Activated B cell treated with CpG ODN at 0.5 μM for 24 hours (primary cell): ENCODE data around the gene RWDD1. TPM values are rescaled to one million over a fixed set of nuclear protein-coding genes. Genes with fewer than 3 reads are reported as not detected.
A peak's percentile ranks its signal among the peaks of the same experiment; 100 is the strongest.

Source experiments
- ATAC-seq: fragments of 200-7000 bp; cut with Tn5 transposase; one replicate; pipeline ENCODE4 v1.10.0; 2021; ENCODE audit warnings: low read depth, mild to moderate bottlenecking, moderate library complexity
- CTCF ChIA-PET: fragments of 350-600 bp; sonication (Branson Sonifier 250); formaldehyde crosslinking; loops from one replicate; lab custom pipeline; 2021; ENCODE audit warnings: antibody characterized with exemption; lab: Charles Lee
- POLR2A ChIA-PET: fragments of 350-600 bp; sonication (Branson Sonifier 250); formaldehyde crosslinking; loops from one replicate; lab custom pipeline; 2021; ENCODE audit warnings: antibody characterized with exemption; lab: Charles Lee
- DNase-seq: peaks from one replicate; pipeline ENCODE4 v3.0.0; 2022
- H3K27ac Mint-ChIP-seq: one replicate; pipeline ENCODE4 v1.8.0; 2020; ENCODE audit warnings: mixed read lengths
- H3K27me3 Mint-ChIP-seq: one replicate; pipeline ENCODE4 v1.8.0; 2021; ENCODE audit warnings: mixed read lengths
- H3K36me3 Mint-ChIP-seq: one replicate; pipeline ENCODE4 v1.8.0; 2021; ENCODE audit warnings: low read depth, mixed read lengths
- H3K4me1 Mint-ChIP-seq: one replicate; pipeline ENCODE4 v1.8.0; 2021; ENCODE audit warnings: mixed read lengths
- H3K4me3 Mint-ChIP-seq: one replicate; pipeline ENCODE4 v1.8.0; 2020; ENCODE audit warnings: mild to moderate bottlenecking, mixed read lengths
- H3K9me3 Mint-ChIP-seq: one replicate; pipeline ENCODE4 v1.8.0; 2020; ENCODE audit warnings: mixed read lengths
- intact Hi-C: fragments of 100-400 bp; cut with micrococcal nuclease; formaldehyde crosslinking; loops from one replicate; pipeline ENCODE4 v1.15.1; 2024
- total RNA-seq: library from RNA; stranded (reverse); gene quantifications from 2 replicates; pipeline ENCODE4 v1.2.3, GENCODE V29; 2022
- TF ChIP-seq, protein P1 (sequence below): fragments of 200-600 bp; IDR thresholded peaks from one replicate; pipeline ENCODE4 v1.8.0; 2022; ENCODE audit warnings: antibody characterized with exemption, mild to moderate bottlenecking

Gene RWDD1
- total RNA-seq, 1 donor from 2014 or later: 30.9 TPM

DNA sequence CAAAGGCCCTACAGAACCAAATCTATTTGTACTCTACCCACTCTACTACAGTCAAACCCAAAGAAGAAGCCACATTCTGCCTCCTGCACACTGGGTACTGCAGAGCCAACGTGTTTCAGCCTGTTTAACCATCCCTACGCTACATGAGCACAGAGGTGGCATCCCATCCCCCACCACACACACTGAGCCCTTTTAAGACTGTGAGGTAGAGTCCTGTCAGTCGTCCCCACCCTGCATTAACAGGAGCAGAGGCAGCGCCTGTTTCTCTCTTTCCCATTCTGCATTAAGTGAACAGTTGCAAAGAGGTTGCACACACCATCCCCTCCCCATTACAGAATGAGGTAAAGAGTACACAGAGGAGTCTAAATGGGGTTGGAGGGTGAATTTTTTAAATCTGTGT, 39.8 kb downstream of the RWDD1 start:
- Mint-ChIP-seq H3K4me1 (peaks cover 4% of the 10 kb centered on the region), H3K9me3 (no peaks in the 10 kb centered on the region), H3K4me3 (no peak overlapping the region), H3K36me3 (no peaks in the 10 kb centered on the region), H3K27me3 (peaks cover 12% of the 10 kb centered on the region), H3K27ac (no peak overlapping the region)
- intact Hi-C loops: no loop called here
- TF ChIP-seq, protein P1, sequence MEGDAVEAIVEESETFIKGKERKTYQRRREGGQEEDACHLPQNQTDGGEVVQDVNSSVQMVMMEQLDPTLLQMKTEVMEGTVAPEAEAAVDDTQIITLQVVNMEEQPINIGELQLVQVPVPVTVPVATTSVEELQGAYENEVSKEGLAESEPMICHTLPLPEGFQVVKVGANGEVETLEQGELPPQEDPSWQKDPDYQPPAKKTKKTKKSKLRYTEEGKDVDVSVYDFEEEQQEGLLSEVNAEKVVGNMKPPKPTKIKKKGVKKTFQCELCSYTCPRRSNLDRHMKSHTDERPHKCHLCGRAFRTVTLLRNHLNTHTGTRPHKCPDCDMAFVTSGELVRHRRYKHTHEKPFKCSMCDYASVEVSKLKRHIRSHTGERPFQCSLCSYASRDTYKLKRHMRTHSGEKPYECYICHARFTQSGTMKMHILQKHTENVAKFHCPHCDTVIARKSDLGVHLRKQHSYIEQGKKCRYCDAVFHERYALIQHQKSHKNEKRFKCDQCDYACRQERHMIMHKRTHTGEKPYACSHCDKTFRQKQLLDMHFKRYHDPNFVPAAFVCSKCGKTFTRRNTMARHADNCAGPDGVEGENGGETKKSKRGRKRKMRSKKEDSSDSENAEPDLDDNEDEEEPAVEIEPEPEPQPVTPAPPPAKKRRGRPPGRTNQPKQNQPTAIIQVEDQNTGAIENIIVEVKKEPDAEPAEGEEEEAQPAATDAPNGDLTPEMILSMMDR: no peak
- ATAC-seq: no peak
- ChIA-PET CTCF (no interaction called here), POLR2A (no interaction called here)
- DNase-seq: no peak

DNA sequence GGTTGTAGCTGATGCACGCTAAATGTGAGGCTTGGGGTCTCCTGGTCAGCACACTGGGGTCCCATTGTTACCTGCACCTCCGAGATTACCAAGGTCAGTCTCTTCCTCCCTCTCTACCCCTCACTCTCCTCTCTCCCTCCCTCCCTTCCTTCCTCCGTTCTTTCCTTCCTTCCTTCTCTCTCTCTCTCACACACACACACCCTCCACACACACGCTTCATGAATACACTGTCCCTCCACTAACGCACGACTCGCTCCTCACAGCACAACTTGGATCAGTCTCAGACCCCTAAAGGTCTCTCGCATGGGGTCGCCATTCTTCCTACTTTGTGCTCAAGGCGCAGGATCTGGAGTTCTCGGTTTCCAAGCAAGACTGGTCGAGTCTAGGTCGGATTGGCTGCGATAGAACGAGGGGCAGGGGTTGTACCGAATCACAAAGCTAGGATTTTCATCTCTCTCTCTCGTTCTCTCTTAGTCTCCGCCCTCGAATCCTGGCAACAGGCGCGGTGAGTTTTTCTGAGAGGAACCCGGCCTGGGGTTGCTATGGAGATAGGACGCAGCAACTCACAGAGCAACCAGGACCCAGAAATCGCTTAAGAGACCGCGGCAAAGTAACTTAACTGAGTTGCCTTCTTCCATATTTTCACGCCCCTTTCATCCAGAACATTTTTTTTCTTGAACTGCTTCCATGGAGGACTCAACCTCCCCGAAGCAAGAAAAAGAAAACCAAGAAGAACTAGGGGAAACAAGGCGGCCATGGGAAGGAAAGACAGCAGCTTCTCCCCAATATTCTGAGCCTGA, 44.8 kb downstream of the RWDD1 start, which contains the start of gene RSPH4A:
TSS of gene RSPH4A (plus strand) at position 543 of the 800 bp plus-strand sequence. CDS start at position 688, 145 bp downstream.
- peak within 1 kb of the TSS; percentile 84 for H3K4me3 Mint-ChIP-seq
- no peaks in the 10 kb centered on the region for H3K36me3 Mint-ChIP-seq
- H3K4me1 Mint-ChIP-seq: peaks cover 18% of the 10 kb centered on the region
- intact Hi-C loops: loop anchor here (1.0 kb wide), 2 partner anchors 45 to 52 kb away; partner anchors contain the start of genes RWDD1 and ZUP1
- POLR2A ChIA-PET: interaction anchor here (0.5 to 1.9 kb wide), 2 partner anchors 44 to 45 kb away, joined by 3 to 9 read pairs; partner anchors contain the start of gene RWDD1
- H3K27me3 Mint-ChIP-seq: peaks cover under 1% of the 10 kb centered on the region
- CTCF ChIA-PET: no interaction called here
- peak; percentile 34 for DNase-seq
- peak; percentile 95 for ATAC-seq
- peak within 1 kb of the TSS; percentile 8 for H3K27ac Mint-ChIP-seq
- no peaks in the 10 kb centered on the region for H3K9me3 Mint-ChIP-seq
- TF ChIP-seq, protein P1: no peak

DNA sequence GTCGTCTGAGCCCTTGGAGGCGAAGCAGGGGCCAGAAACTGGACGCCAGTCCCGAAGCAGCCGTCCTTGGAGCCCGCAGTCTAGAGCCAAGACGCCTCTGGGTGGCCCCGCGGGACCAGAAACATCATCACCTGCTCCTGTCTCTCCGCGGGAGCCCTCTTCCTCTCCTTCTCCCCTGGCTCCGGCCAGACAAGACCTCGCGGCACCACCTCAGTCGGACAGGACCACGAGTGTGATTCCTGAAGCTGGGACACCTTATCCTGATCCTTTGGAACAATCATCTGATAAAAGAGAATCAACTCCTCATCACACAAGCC, 45.4 kb downstream of the RWDD1 start:
- ATAC-seq (peak; percentile 49), DNase-seq (peak; percentile 29)
- H3K4me1 Mint-ChIP-seq: peaks cover 18% of the 10 kb centered on the region
- ChIA-PET CTCF (no interaction called here), POLR2A (interaction anchor here (0.5 to 1.9 kb wide), 2 partner anchors 44 to 46 kb away, joined by 3 to 9 read pairs; partner anchors contain the start of gene RWDD1)
- peak overlapping the region; percentile 84 for H3K4me3 Mint-ChIP-seq
- H3K27me3 Mint-ChIP-seq: no peaks in the 10 kb centered on the region
- intact Hi-C loops: loop anchor here (1.0 kb wide), 2 partner anchors 45 to 52 kb away; partner anchors contain the start of genes RWDD1 and ZUP1
- no peaks in the 10 kb centered on the region for H3K9me3 Mint-ChIP-seq
- peak overlapping the region; percentile 8 for H3K27ac Mint-ChIP-seq
- TF ChIP-seq, protein P1: no peak
- no peaks in the 10 kb centered on the region for H3K36me3 Mint-ChIP-seq

DNA sequence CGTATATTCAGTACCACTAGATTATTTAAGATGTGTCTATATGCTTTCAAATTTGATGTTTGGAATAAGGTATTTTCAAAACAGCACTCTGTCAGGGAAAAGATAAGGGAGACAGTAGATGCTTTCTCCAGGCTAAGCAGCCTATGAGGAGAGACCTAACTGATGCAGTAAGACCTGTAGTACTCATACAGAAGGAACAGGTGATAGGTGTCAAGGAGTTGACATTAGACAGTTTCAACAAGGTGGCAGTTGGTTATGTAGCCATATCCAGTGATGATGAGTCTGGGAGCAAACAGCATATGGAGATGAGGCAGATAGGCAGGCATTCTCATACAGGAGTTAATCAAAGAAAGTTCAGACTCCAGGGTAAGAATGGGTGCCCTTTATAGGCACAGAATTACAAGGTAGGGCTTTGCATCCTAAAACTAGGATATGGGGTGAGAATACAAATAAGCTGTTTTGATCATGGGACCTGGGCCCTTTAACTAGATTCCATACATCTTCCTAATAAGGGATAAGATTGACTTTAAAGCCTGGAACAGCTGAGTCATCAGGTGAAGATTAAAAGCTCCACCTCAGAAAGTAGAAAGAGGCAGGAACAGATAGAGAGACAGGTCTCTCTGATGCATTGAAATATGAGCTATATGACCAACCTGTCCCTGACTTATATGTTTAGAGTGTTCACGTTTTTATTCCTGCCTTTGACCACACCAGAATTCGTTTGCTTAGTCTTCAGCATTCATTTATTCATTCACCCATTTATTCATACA, 52.9 kb downstream of the RWDD1 start:
- Mint-ChIP-seq H3K4me3 (no peak overlapping the region), H3K4me1 (peaks cover under 1% of the 10 kb centered on the region), H3K36me3 (no peaks in the 10 kb centered on the region), H3K27ac (no peak overlapping the region), H3K9me3 (no peaks in the 10 kb centered on the region), H3K27me3 (no peaks in the 10 kb centered on the region)
- TF ChIP-seq, protein P1: no peak
- no peak for ATAC-seq
- intact Hi-C loops: no loop called here
- no peak for DNase-seq
- POLR2A ChIA-PET: no interaction called here
- CTCF ChIA-PET: no interaction called here

DNA sequence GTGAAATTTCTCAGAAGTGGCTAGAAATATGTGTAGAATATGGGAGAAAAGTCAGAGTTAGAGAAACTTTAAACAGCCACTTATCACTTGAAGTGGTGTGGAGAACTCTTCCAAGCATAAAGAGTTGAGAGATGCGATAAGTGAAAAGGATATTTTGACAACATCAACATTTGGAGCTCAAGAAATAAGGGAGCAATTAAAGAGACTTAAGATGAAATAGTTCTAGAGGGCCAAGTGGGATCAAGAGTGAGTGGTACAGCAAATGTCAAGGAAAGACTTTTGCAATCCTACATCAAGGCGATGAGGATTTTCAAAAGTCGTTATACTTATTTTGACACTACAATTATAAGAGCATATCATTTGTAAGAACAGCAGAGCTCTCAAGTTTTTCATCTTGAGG, 54.6 kb downstream of the RWDD1 start:
- intact Hi-C loops: no loop called here
- ChIA-PET CTCF (interaction anchor here (1.6 kb wide), 1 partner anchor 24 kb away, joined by 3 read pairs; no protein-coding TSS in a partner anchor), POLR2A (no interaction called here)
- ATAC-seq: no peak
- Mint-ChIP-seq H3K36me3 (no peaks in the 10 kb centered on the region), H3K4me1 (peaks cover 14% of the 10 kb centered on the region), H3K27ac (no peak overlapping the region), H3K9me3 (peaks cover 2% of the 10 kb centered on the region), H3K27me3 (no peaks in the 10 kb centered on the region), H3K4me3 (no peak overlapping the region)
- TF ChIP-seq, protein P1: no peak
- DNase-seq: no peak
